ENCODE data around the gene RRAS2. TPM values are rescaled to one million over a fixed set of nuclear protein-coding genes. Genes with fewer than 3 reads are reported as not detected.

The RRAS2 gene
- total and polyA plus RNA-seq, 2 of the 4 experiments (the other 2 are of a cell fraction) = 85.5 to 106 TPM

GRCh38 chr11:14373941-14374646 is 15.1 kb upstream of the RRAS2 start:
- H3K4ac ChIP-seq (ENCODE audit: low read depth, low read length) = peak overlapping the region; percentile 49
- no peaks in the 10 kb centered on the region for H3K79me1 ChIP-seq (ENCODE audit: low read depth in 1 of 2, low read length in 2 of 2)
- H3K18ac ChIP-seq (ENCODE audit: low read depth, low read length) = peak overlapping the region; percentile 45
- TF ChIP-seq CEBPB (IDR thresholded peaks at IDR 0.05; ENCODE audit: low read depth, low read length) = peak; percentile 91
- no peak for TF ChIP-seq MAZ (IDR thresholded peaks at IDR 0.05; ENCODE audit: borderline replicate concordance, low read depth, low read length)
- H4K8ac ChIP-seq (ENCODE audit: low read depth in 2 of 2, low read length in 2 of 2) = 0 out of 4 replicates have a peak overlapping the region, but pooled peaks of 1 of the 2 experiments have one; percentile 6
- no TSS peak for BruUV-seq (replicated peaks)
- peak overlapping the region; percentile 41 for H2AK5ac ChIP-seq (ENCODE audit: low read depth, low read length)
- H3K36me3 ChIP-seq (ENCODE audit: control insufficient read depth, insufficient read depth, low read length) = no peaks in the 10 kb centered on the region
- H3K9me3 ChIP-seq (ENCODE audit: control insufficient read depth, insufficient read depth, low read length) = no peaks in the 10 kb centered on the region
- H3K27me3 ChIP-seq (ENCODE audit: control insufficient read depth, insufficient read depth, low read length) = no peaks in the 10 kb centered on the region
- peak overlapping the region; percentile 63 for H2BK5ac ChIP-seq (ENCODE audit: low read depth, low read length, poor library complexity, severe bottlenecking)
- H4K20me1 ChIP-seq (ENCODE audit: insufficient read depth, low read length) = no peaks in the 10 kb centered on the region
- 0 out of 2 replicates have a peak overlapping the region, but pooled peaks have one; percentile 13 for H4K91ac ChIP-seq (ENCODE audit: insufficient read depth, low read depth, low read length)
- peaks cover 8% of the 10 kb centered on the region for H3K4me1 ChIP-seq (ENCODE audit: control insufficient read depth, insufficient read depth, low read length)
- peak; percentile 75 for DNase-seq
- H3K9me1 ChIP-seq (ENCODE audit: insufficient read depth, low read length) = peaks cover 4% of the 10 kb centered on the region
- H3K4me3 ChIP-seq (ENCODE audit: insufficient read depth, low read depth, low read length) = no peak overlapping the region
- ATAC-seq (ENCODE audit: low read depth) = peak; percentile 73
- no peak overlapping the region for H3K9ac ChIP-seq (ENCODE audit: low read depth, low read length)
- no CpG with 5 or more reads among the region's 2 CpGs for WGBS, 2 experiments (ENCODE audit: extremely low coverage in 2 of 2, insufficient read length in 1 of 2)
- peak overlapping the region; percentile 31; the same call in 1 of the 2 replicates for H3K23ac ChIP-seq (ENCODE audit: low read depth, low read length)
- H2AK9ac ChIP-seq (replicated peaks; ENCODE audit: low read depth, low read length, poor library complexity) = no peak overlapping the region
- peak overlapping the region; percentile 46; the same call in 1 of the 2 replicates for H2BK20ac ChIP-seq (ENCODE audit: low read depth, low read length)
- in situ Hi-C loops (cut with MboI; ENCODE audit: low sequenced_read_pairs) (no loop called here), dilution Hi-C loops (cut with HindIII; ENCODE audit: low sequenced_read_pairs, unreplicated experiment) (no loop called here), intact Hi-C loops (cut with micrococcal nuclease) (no loop called here)
- peak overlapping the region; percentile 32; the same call in 1 of the 2 replicates for H3K4me2 ChIP-seq (ENCODE audit: low read depth, low read length)
- ChIA-PET CTCF (interaction anchor here (0.6 to 0.8 kb wide), 2 partner anchors 39 to 86 kb away, joined by 3 to 4 read pairs; no protein-coding TSS in a partner anchor), POLR2A (ENCODE audit: unreplicated experiment) (no interaction called here)
- peak overlapping the region; percentile 11; the same call in 1 of the 2 replicates for H3K14ac ChIP-seq (replicated peaks; ENCODE audit: low read depth, low read length)
- H2BK15ac ChIP-seq (ENCODE audit: low read depth, low read length) = peak overlapping the region; percentile 83; the same call in 2 of the 3 replicates
- peak overlapping the region; percentile 24; the same call in 1 of the 2 replicates for H3K27ac ChIP-seq (ENCODE audit: insufficient read depth, low read length)
- no peak overlapping the region; the same call in 1 of the 2 replicates for H3K56ac ChIP-seq (ENCODE audit: extremely low read depth, insufficient read depth, low read length)
- no peak overlapping the region for H2AFZ ChIP-seq (replicated peaks; ENCODE audit: low read length, poor library complexity)
- peak overlapping the region; percentile 26; the same call in 1 of the 2 replicates for H2BK120ac ChIP-seq (ENCODE audit: low read depth, low read length)
- H4K5ac ChIP-seq (ENCODE audit: low read depth, low read length) = peak overlapping the region; percentile 42; the same call in 1 of the 2 replicates
